NT2/D1 (cell line): ENCODE results near the gene AGPAT2.

ENCODE experiments used
- SUZ12 ChIP-seq: IDR thresholded peaks from 2 replicates; pipeline ENCODE4 v1.6.1; 2011; ENCODE audit not compliant: insufficient read length, insufficient read depth; ENCODE audit errors: extremely low read depth
- YY1 ChIP-seq: IDR thresholded peaks from 2 replicates; pipeline ENCODE4 v1.6.1; 2011; ENCODE audit not compliant: insufficient read length, insufficient read depth

GRCh38 chr9:136696502-136696901 is 9.2 kb upstream of the AGPAT2 start:
- TF ChIP-seq SUZ12 (no peak), YY1 (no peak)
